NOMO-1 treated with DMSO at 0.1 percent for 48 hours (cell line): ENCODE measurements around the gene ANKRD45.
"Not testable (repeated sequence)": the region's sequence is repeated elsewhere in the genome, so short reads cannot be mapped to it uniquely, and the experiment has no call there.

ENCODE experiments used
- DNase-seq: peaks from one replicate; lab custom pipeline; 2025; ENCODE audit not compliant: unreplicated experiment; lab: John Stamatoyannopoulos, UW

The ANKRD45 gene

GRCh38 chr1:173573596-173573995 lies 96.1 kb downstream of the ANKRD45 start:
- DNase-seq: no peak

- DNase-seq: no peak
Measured at GRCh38 chr1:173572201-173572873, 97.3 kb downstream of the ANKRD45 start.

- DNase-seq: no peak
Measured at GRCh38 chr1:173570370-173571007, 99.2 kb downstream of the ANKRD45 start.

- DNase-seq: no peak
Measured at GRCh38 chr1:173568483-173568882, 101.2 kb downstream of the ANKRD45 start.

- DNase-seq: not testable (repeated sequence)
Measured at GRCh38 chr1:173563846-173564245, 105.8 kb downstream of the ANKRD45 start.

GRCh38 chr1:173562813-173563212 lies 106.8 kb downstream of the ANKRD45 start:
- no peak for DNase-seq

- no peak for DNase-seq
Measured at GRCh38 chr1:173561263-173561662, 108.4 kb downstream of the ANKRD45 start.

GRCh38 chr1:173560285-173560880 lies 109.3 kb downstream of the ANKRD45 start:
- no peak for DNase-seq
